CD4-positive, CD25-positive, alpha-beta regulatory T cell (primary cell): ENCODE measurements around the gene MLNR. TPM values are rescaled to one million over a fixed set of nuclear protein-coding genes. Genes with fewer than 3 reads are reported as not detected.
A peak's percentile ranks its signal among the peaks of the same experiment; 100 is the strongest.

ENCODE experiments used
- ATAC-seq, 2 donors: fragments of 150-1000 bp; cut with Tn5 transposase; one replicate each; pipeline ENCODE4 v1.10.0; 2021; ENCODE audit warnings: low read depth in 2 of 2, moderate number of reproducible peaks in 2 of 2, moderate library complexity in 1 of 2
- DNase-seq, 3 donors: peaks; one replicate each; pipeline versions ENCODE4 v3.0.0 to v3.0.0-alpha.2; 2012 to 2022; ENCODE audit warnings: mixed read lengths in 1 of 3
- H3K27ac ChIP-seq: one replicate; pipeline ENCODE4 v1.7.0; 2013; ENCODE audit warnings: mild to moderate bottlenecking, low read length; ENCODE audit not compliant: insufficient read depth, poor library complexity, severe bottlenecking
- H3K27me3 ChIP-seq: one replicate; pipeline ENCODE4 v1.7.0; 2013; ENCODE audit warnings: low read length; ENCODE audit not compliant: control insufficient read depth, insufficient read depth
- H3K36me3 ChIP-seq: one replicate; pipeline ENCODE4 v1.7.0; 2013; ENCODE audit warnings: mild to moderate bottlenecking, low read length, moderate library complexity; ENCODE audit not compliant: control insufficient read depth, insufficient read depth
- H3K4me1 ChIP-seq: 2 replicates; pipeline ENCODE4 v1.7.0; 2013; ENCODE audit warnings: mild to moderate bottlenecking, low read length; ENCODE audit not compliant: insufficient read depth, control insufficient read depth, poor library complexity, severe bottlenecking
- H3K4me3 ChIP-seq: one replicate; pipeline ENCODE4 v1.7.0; 2013; ENCODE audit warnings: low read depth, mild to moderate bottlenecking, low read length, moderate library complexity
- H3K9me3 ChIP-seq, 2 experiments: 1 replicate in 1 of 2; 2 replicates in 1 of 2; pipeline ENCODE4 v1.7.0; 2013; ENCODE audit warnings: low read length in 2 of 2, mild to moderate bottlenecking in 1 of 2, moderate library complexity in 1 of 2; ENCODE audit not compliant: control insufficient read depth in 2 of 2
- H3K27ac Mint-ChIP-seq, 3 donors: one replicate each; pipeline ENCODE4 v1.8.0; 2020 to 2022; ENCODE audit warnings: mild to moderate bottlenecking in 3 of 3, mixed read lengths in 3 of 3, moderate library complexity in 2 of 3
- H3K27me3 Mint-ChIP-seq: one replicate; pipeline ENCODE4 v1.8.0; 2022; ENCODE audit warnings: mild to moderate bottlenecking, mixed read lengths
- H3K36me3 Mint-ChIP-seq: one replicate; pipeline ENCODE4 v1.8.0; 2020; ENCODE audit warnings: mixed read lengths
- H3K4me1 Mint-ChIP-seq, 4 donors: one replicate each; pipeline ENCODE4 v1.8.0; 2020 to 2022; ENCODE audit warnings: mixed read lengths in 4 of 4, mild to moderate bottlenecking in 1 of 4
- H3K4me3 Mint-ChIP-seq, 4 donors: one replicate each; pipeline ENCODE4 v1.8.0; 2020 to 2022; ENCODE audit warnings: mild to moderate bottlenecking in 4 of 4, mixed read lengths in 4 of 4, moderate library complexity in 3 of 4
- H3K9me3 Mint-ChIP-seq, 7 donors: one replicate each; pipeline ENCODE4 v1.8.0; 2020 to 2022; ENCODE audit warnings: mixed read lengths in 7 of 7, mild to moderate bottlenecking in 3 of 7, moderate library complexity in 2 of 7
- polyA plus RNA-seq, 4 donors: library from polyadenylated mRNA; unstranded; fragments of 300-500 nt; fragmentation: Illumina TruSeq; gene quantifications; one replicate each; pipeline ENCODE4 v1.2.3, GENCODE V29; 2021
- total RNA-seq: library from RNA; stranded (reverse); gene quantifications from one replicate; pipeline ENCODE4 v1.2.3, GENCODE V29; 2022

Gene MLNR
- total and polyA plus RNA-seq, 5 donors from 2014 or later, result not detected

- ATAC-seq (no peak), DNase-seq (no peak)
- Mint-ChIP-seq H3K4me1 (peaks cover 15 to 47% (median 29%) of the 10 kb centered on the region in 4 donors), H3K4me3 (peak overlapping the region in 1 of 4 donors; percentile 43), H3K27me3 (no peaks in the 10 kb centered on the region), H3K9me3 (no peaks in the 10 kb centered on the region), H3K36me3 (peaks cover 43% of the 10 kb centered on the region), H3K27ac (peak overlapping the region in 2 of 3 donors; percentile 73 to 96)
- Histone ChIP-seq H3K4me1 (peaks cover 13% of the 10 kb centered on the region), H3K36me3 (peaks cover 43% of the 10 kb centered on the region), H3K9me3 (no peaks in the 10 kb centered on the region), H3K27me3 (no peaks in the 10 kb centered on the region), H3K4me3 (no peak overlapping the region), H3K27ac (no peak overlapping the region)
Measured at GRCh38 chr13:49259586-49259985, 39.4 kb downstream of the MLNR start.

- H3K4me3 ChIP-seq, result no peak overlapping the region
- Mint-ChIP-seq H3K9me3 (no peaks in the 10 kb centered on the region), H3K4me3 (no peak overlapping the region), H3K27ac (no peak overlapping the region), H3K36me3 (peaks cover 32% of the 10 kb centered on the region), H3K27me3 (no peaks in the 10 kb centered on the region), H3K4me1 (peaks cover 9 to 20% (median 16%) of the 10 kb centered on the region in 4 donors)
- no peak overlapping the region for H3K27ac ChIP-seq
- H3K4me1 ChIP-seq, result peaks cover 8% of the 10 kb centered on the region
- peaks cover 28% of the 10 kb centered on the region for H3K36me3 ChIP-seq
- ATAC-seq (no peak), DNase-seq (no peak)
- no peaks in the 10 kb centered on the region for H3K27me3 ChIP-seq
- no peaks in the 10 kb centered on the region for H3K9me3 ChIP-seq
Measured at GRCh38 chr13:49262634-49263033, 42.5 kb downstream of the MLNR start.

- no peaks in the 10 kb centered on the region for H3K4me1 ChIP-seq
- H3K36me3 Mint-ChIP-seq, result peaks cover 30% of the 10 kb centered on the region
- no peak overlapping the region for H3K4me3 ChIP-seq
- no peaks in the 10 kb centered on the region for H3K9me3 Mint-ChIP-seq
- peaks cover 18% of the 10 kb centered on the region for H3K36me3 ChIP-seq
- ATAC-seq, result no peak
- H3K4me1 Mint-ChIP-seq, result peaks cover 0 to 12% (median 5%) of the 10 kb centered on the region in 4 donors
- no peak overlapping the region for H3K27ac ChIP-seq
- H3K4me3 Mint-ChIP-seq, result no peak overlapping the region
- no peak for DNase-seq
- no peaks in the 10 kb centered on the region for H3K27me3 Mint-ChIP-seq
- H3K9me3 ChIP-seq, result no peaks in the 10 kb centered on the region
- no peaks in the 10 kb centered on the region for H3K27me3 ChIP-seq
- H3K27ac Mint-ChIP-seq, result no peak overlapping the region
Measured at GRCh38 chr13:49265822-49266221, 45.7 kb downstream of the MLNR start.

GRCh38 chr13:49271264-49271663 is 51.1 kb downstream of the MLNR start:
- Mint-ChIP-seq H3K27ac (no peak overlapping the region), H3K4me1 (peaks cover 0 to 1% (median 0%) of the 10 kb centered on the region in 4 donors)
- ATAC-seq, result no peak

More at GRCh38 chr13:49271264-49271663, 51.1 kb downstream of the MLNR start:
- Histone ChIP-seq H3K4me1 (no peaks in the 10 kb centered on the region), H3K27ac (no peak overlapping the region), H3K4me3 (no peak overlapping the region), H3K36me3 (peaks cover 11% of the 10 kb centered on the region), H3K9me3 (no peaks in the 10 kb centered on the region), H3K27me3 (no peaks in the 10 kb centered on the region)
- Mint-ChIP-seq H3K4me3 (no peak overlapping the region), H3K27me3 (no peaks in the 10 kb centered on the region), H3K36me3 (peaks cover 11% of the 10 kb centered on the region), H3K9me3 (no peaks in the 10 kb centered on the region)
- no peak for DNase-seq

Other genes with a start within 250 kb of the MLNR start
- gene FNDC3A, start 244.4 kb upstream of the MLNR start, total RNA-seq, result 41.1 TPM
- gene FNDC3A, start 244.4 kb upstream of the MLNR start, polyA plus RNA-seq, result 10 to 100 TPM in 3 of 4 donors, 1 to 10 TPM in 1; 9.7 to 10.8 (median 10.4) TPM
- gene CDADC1, start 27.6 kb downstream of the MLNR start, total RNA-seq, result 16.7 TPM
- gene CDADC1, start 27.6 kb downstream of the MLNR start, polyA plus RNA-seq, result 10 to 100 TPM in 3 of 4 donors, 1 to 10 TPM in 1; 8.7 to 11.0 (median 10.5) TPM
- 3.0 TPM for gene CAB39L, start 223.7 kb downstream of the MLNR start, total RNA-seq
- gene CAB39L, start 223.7 kb downstream of the MLNR start, polyA plus RNA-seq, result 10 to 100 TPM in 2 of 4 donors, 1 to 10 TPM in 2; 6.9 to 13.9 (median 10.0) TPM
- gene SETDB2, start 223.9 kb downstream of the MLNR start, total RNA-seq, result 24.4 TPM
- 10 to 100 TPM; 11.0 to 23.0 (median 14.8) TPM for gene SETDB2, start 223.9 kb downstream of the MLNR start, polyA plus RNA-seq